Activated CD4-positive, alpha-beta T cell treated with anti-CD3 and anti-CD28 coated beads for 24 hours (primary cell): ENCODE data around the gene CELF2.

Source experiments
- DNase-seq, 2 donors: peaks; one replicate each; pipeline ENCODE4 v3.0.0-alpha.2; 2020; ENCODE audit warnings: low read depth in 2 of 2

Gene CELF2

GRCh38 chr10:11223081-11223480 lies 205.4 kb downstream of the CELF2 start:
- DNase-seq, result no peak

- DNase-seq, result no peak
Measured at GRCh38 chr10:11223507-11224140, 206.0 kb downstream of the CELF2 start.

- DNase-seq, result no peak
Measured at GRCh38 chr10:11224321-11224720, 206.6 kb downstream of the CELF2 start.

- no peak for DNase-seq
Measured at GRCh38 chr10:11224792-11225416, 207.2 kb downstream of the CELF2 start.

GRCh38 chr10:11225935-11226334 lies 208.3 kb downstream of the CELF2 start:
- DNase-seq, result peak; percentile 47 to 54

GRCh38 chr10:11227103-11227502 lies 209.4 kb downstream of the CELF2 start:
- DNase-seq, result no peak

GRCh38 chr10:11229893-11230292 lies 212.2 kb downstream of the CELF2 start:
- no peak for DNase-seq

GRCh38 chr10:11230498-11231167 lies 213.0 kb downstream of the CELF2 start:
- no peak for DNase-seq

- no peak for DNase-seq
Measured at GRCh38 chr10:11231285-11231684, 213.6 kb downstream of the CELF2 start.

- no peak for DNase-seq
Measured at GRCh38 chr10:11232222-11232961, 214.7 kb downstream of the CELF2 start.

GRCh38 chr10:11234857-11235531 lies 217.3 kb downstream of the CELF2 start:
- no peak for DNase-seq

- no peak for DNase-seq
Measured at GRCh38 chr10:11235771-11236170, 218.1 kb downstream of the CELF2 start.

GRCh38 chr10:11236234-11236633 lies 218.6 kb downstream of the CELF2 start:
- DNase-seq, result no peak

GRCh38 chr10:11237571-11237970 lies 219.9 kb downstream of the CELF2 start:
- DNase-seq, result no peak

- DNase-seq, result no peak
Measured at GRCh38 chr10:11238893-11239292, 221.2 kb downstream of the CELF2 start.

- no peak for DNase-seq
Measured at GRCh38 chr10:11240641-11241040, 223.0 kb downstream of the CELF2 start.

GRCh38 chr10:11242443-11243387 lies 225.0 kb downstream of the CELF2 start:
- DNase-seq, result no peak

GRCh38 chr10:11243425-11244222 lies 226.0 kb downstream of the CELF2 start:
- DNase-seq, result no peak

GRCh38 chr10:11245095-11245479 lies 227.4 kb downstream of the CELF2 start:
- no peak for DNase-seq

- no peak for DNase-seq
Measured at GRCh38 chr10:11245510-11245909, 227.8 kb downstream of the CELF2 start.
